Upper lobe of left lung (tissue), 6 donors: ENCODE measurements around the gene SENP5. TPM values are rescaled to one million over a fixed set of nuclear protein-coding genes. Genes with fewer than 3 reads are reported as not detected.
"Not testable (repeated sequence)": the region's sequence is repeated elsewhere in the genome, so short reads cannot be mapped to it uniquely, and the experiment has no call there.

Experiments
- ATAC-seq, 2 donors: fragments of 200-7000 bp; cut with Tn5 transposase; one replicate each; pipeline ENCODE4 v1.9.1; 2022; ENCODE audit warnings: mild to moderate bottlenecking in 2 of 2, moderate library complexity in 2 of 2; ENCODE audit not compliant: low FRiP score in 2 of 2
- DNase-seq, 2 donors: peaks; one replicate each; pipeline ENCODE4 v3.0.0-alpha.2; 2019 to 2020
- H3K27ac ChIP-seq, 4 donors: fragments of 200-600 bp; sonication (generic); one replicate each; pipeline ENCODE4 v1.5.1; 2016 to 2019
- H3K27me3 ChIP-seq, 4 donors: fragments of 200-600 bp; sonication (generic); one replicate each; pipeline ENCODE4 v1.5.1; 2017 to 2019
- H3K36me3 ChIP-seq, 4 donors: fragments of 200-600 bp; sonication (generic); one replicate each; pipeline ENCODE4 v1.5.1; 2016 to 2019
- H3K4me1 ChIP-seq, 4 donors: fragments of 200-600 bp; sonication (generic); one replicate each; pipeline ENCODE4 v1.5.1; 2018 to 2019
- H3K4me3 ChIP-seq, 4 donors: fragments of 200-600 bp; sonication (generic); one replicate each; pipeline ENCODE4 v1.5.1; 2017 to 2019; ENCODE audit warnings: mild to moderate bottlenecking in 2 of 4, moderate library complexity in 1 of 4
- H3K9me3 ChIP-seq, 4 donors: fragments of 200-600 bp; sonication (generic); one replicate each; pipeline ENCODE4 v1.5.1; 2018 to 2019
- EP300 ChIP-seq, 4 donors: sonication (generic); formaldehyde crosslinking; IDR thresholded peaks; one replicate each; pipeline ENCODE4 v1.5.1; 2017; ENCODE audit warnings: antibody characterized with exemption in 4 of 4, control low read depth in 2 of 4
- POLR2A ChIP-seq, 4 donors: fragments of 450-650 bp; IDR thresholded peaks; one replicate each; pipeline ENCODE4 v1.5.1; 2016 to 2017; ENCODE audit warnings: antibody characterized with exemption in 4 of 4, mild to moderate bottlenecking in 2 of 4
- POLR2AphosphoS5 ChIP-seq, 2 donors: sonication (generic); formaldehyde crosslinking; IDR thresholded peaks; one replicate each; pipeline ENCODE4 v1.5.1; 2017; ENCODE audit warnings: antibody characterized with exemption in 2 of 2
- WGBS, 2 donors: methylation state at CpG; one replicate each; pipeline ENCODE4 v1.1.5; 2017 to 2018; 5-methylcytosine and 5-hydroxymethylcytosine counted together
- total RNA-seq, 6 donors: library from RNA; depleted of rRNA in 4 of 6; stranded (reverse); fragments of >200 nt in 4 of 6; gene quantifications; one replicate each; pipeline versions ENCODE4 v1.1.0 to v1.2.1, GENCODE V29; 2016 to 2021
- TF ChIP-seq, protein P1 (sequence below), 6 experiments: fragments of 450-650 bp in 4 of 6; fragments of 200-600 bp in 2 of 6; sonication (generic) in 2 of 6; IDR thresholded peaks; one replicate each; pipeline ENCODE4 v1.5.1; 2016 to 2019; ENCODE audit warnings: antibody characterized with exemption in 6 of 6
- donor health status: DM: no; HTN: no; CAD: no; lungs with moderate emphysema.
- donor health status: DM: no; HTN: yes; CAD: no; lungs with severe emphysema.

Gene SENP5
- total RNA-seq, 6 donors from 2014 or later: 25.8 to 67.1 (median 41.5) TPM

DNA sequence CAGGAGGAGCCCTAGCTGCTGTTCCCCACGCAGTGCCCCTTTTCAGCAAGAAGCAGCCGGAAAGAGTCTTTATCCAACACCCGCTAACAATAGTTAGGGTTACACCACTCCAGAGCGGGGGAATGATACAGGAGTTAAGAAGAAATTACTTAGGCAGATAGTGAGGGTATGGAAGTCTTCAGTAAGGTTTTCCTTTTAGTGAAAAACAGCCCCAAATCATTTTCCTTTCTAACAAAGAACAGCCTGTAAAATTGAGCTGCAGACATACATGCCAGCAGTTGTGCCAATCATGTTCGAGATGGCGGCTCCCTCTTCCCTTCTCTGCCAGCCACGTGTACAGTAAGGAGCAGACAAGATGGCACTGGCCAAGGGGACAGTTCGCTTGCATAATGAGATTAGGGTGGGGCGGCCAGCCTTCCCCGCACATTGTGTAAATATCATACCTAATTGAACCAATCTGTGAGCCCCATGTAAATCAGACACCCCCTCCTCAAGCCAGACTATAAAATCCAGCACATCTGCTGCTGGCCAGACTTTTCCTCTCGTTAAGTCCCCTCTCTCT, 18.5 kb upstream of the SENP5 start:
- WGBS, 2 donors: 82 to 84% methylated on average over 11 of the region's 11 CpGs
- Histone ChIP-seq H3K27me3 (no peaks in the 10 kb centered on the region), H3K36me3 (no peaks in the 10 kb centered on the region), H3K9me3 (no peaks in the 10 kb centered on the region), H3K4me1 (no peaks in the 10 kb centered on the region), H3K4me3 (no peak overlapping the region), H3K27ac (no peak overlapping the region)
- ATAC-seq: no peak
- TF ChIP-seq EP300 (IDR thresholded peaks at IDR 0.05): no peak
- TF ChIP-seq, protein P1, sequence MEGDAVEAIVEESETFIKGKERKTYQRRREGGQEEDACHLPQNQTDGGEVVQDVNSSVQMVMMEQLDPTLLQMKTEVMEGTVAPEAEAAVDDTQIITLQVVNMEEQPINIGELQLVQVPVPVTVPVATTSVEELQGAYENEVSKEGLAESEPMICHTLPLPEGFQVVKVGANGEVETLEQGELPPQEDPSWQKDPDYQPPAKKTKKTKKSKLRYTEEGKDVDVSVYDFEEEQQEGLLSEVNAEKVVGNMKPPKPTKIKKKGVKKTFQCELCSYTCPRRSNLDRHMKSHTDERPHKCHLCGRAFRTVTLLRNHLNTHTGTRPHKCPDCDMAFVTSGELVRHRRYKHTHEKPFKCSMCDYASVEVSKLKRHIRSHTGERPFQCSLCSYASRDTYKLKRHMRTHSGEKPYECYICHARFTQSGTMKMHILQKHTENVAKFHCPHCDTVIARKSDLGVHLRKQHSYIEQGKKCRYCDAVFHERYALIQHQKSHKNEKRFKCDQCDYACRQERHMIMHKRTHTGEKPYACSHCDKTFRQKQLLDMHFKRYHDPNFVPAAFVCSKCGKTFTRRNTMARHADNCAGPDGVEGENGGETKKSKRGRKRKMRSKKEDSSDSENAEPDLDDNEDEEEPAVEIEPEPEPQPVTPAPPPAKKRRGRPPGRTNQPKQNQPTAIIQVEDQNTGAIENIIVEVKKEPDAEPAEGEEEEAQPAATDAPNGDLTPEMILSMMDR (IDR thresholded peaks at IDR 0.05): no peak
- TF ChIP-seq POLR2A (IDR thresholded peaks at IDR 0.05): no peak
- TF ChIP-seq POLR2AphosphoS5 (IDR thresholded peaks at IDR 0.05): no peak
- no peak for DNase-seq

- WGBS, 2 donors: 90 to 93% methylated on average over 8 of the region's 8 CpGs
Observed at GRCh38 chr3:196863000-196863399, 4.7 kb upstream of the SENP5 start.

DNA sequence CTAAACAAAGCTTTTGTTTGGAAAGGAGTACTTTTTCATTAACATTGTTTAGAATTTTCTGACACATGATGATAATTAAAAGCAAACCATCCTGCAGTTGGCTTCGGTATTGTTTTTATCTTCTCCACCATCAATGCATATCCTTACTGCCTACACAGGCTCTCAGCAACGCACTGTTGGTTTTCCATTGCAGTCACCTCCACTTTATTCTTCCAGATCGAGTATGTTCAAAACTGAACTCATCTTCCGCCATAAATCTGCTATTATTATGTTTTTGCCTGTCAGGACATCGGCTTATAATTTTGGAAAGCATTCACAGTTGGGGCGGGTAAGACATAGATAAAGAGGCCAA, 589 bp upstream of the SENP5 start:
- DNase-seq (no peak), ATAC-seq (no peak)
- H3K4me3 ChIP-seq: peak overlapping the region; percentile 23 to 100 (median 92)
- H3K36me3 ChIP-seq: peaks cover 0 to 8% (median 0%) of the 10 kb centered on the region in 4 donors
- H3K4me1 ChIP-seq: peaks cover 17 to 39% (median 19%) of the 10 kb centered on the region in 4 donors
- TF ChIP-seq EP300 (IDR thresholded peaks at IDR 0.05) (no peak), POLR2AphosphoS5 (IDR thresholded peaks at IDR 0.05) (no peak), POLR2A (IDR thresholded peaks at IDR 0.05) (no peak)
- TF ChIP-seq, protein P1 (IDR thresholded peaks at IDR 0.05): no peak
- H3K27me3 ChIP-seq: no peaks in the 10 kb centered on the region
- WGBS, 2 donors: 37 to 42% methylated on average over 6 of the region's 6 CpGs
- H3K9me3 ChIP-seq: no peaks in the 10 kb centered on the region
- H3K27ac ChIP-seq: peak overlapping the region; percentile 92 to 99 (median 94)

More at GRCh38 chr3:196863000-196863399, 4.7 kb upstream of the SENP5 start:
- H3K9me3 ChIP-seq, H3K27ac ChIP-seq, DNase-seq, H3K27me3 ChIP-seq, H3K4me3 ChIP-seq, ATAC-seq, H3K4me1 ChIP-seq, H3K36me3 ChIP-seq: not testable (repeated sequence)

DNA sequence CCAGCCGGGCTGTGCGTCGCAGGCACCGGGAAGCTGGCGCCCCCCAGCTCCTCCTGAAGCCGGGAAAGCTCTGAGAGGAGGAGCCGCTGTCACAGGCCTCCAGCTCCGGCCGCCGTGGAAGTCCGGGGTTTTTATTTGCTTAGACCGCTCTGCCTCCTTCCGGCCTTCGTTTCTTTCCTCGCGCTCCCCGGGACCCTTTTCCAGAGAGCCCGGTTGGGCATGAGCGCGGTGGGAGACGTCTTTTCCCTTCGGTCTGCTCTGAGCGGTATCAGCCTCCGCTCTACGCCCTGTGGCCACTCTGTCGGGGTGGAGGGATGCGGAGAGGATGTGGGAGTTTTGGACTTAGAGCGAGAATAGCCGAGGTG, 559 bp downstream of the SENP5 start:
- H3K4me1 ChIP-seq: peaks cover 18 to 47% (median 23%) of the 10 kb centered on the region in 4 donors
- H3K4me3 ChIP-seq: peak overlapping the region; percentile 84 to 100 (median 94)
- DNase-seq (peak in 1 of 2 donors; percentile 27), ATAC-seq (peak; percentile 57 to 58)
- 0 to 1% methylated on average over 27 to 28 of the region's 29 CpGs for WGBS, 2 donors
- TF ChIP-seq POLR2A (IDR thresholded peaks at IDR 0.05): no peak
- no peak for TF ChIP-seq POLR2AphosphoS5 (IDR thresholded peaks at IDR 0.05)
- TF ChIP-seq, protein P1 (IDR thresholded peaks at IDR 0.05): no peak
- TF ChIP-seq EP300 (IDR thresholded peaks at IDR 0.05): no peak
- no peaks in the 10 kb centered on the region for H3K9me3 ChIP-seq
- H3K27me3 ChIP-seq: no peaks in the 10 kb centered on the region
- peaks cover 0 to 8% (median 0%) of the 10 kb centered on the region in 4 donors for H3K36me3 ChIP-seq
- H3K27ac ChIP-seq: peak overlapping the region; percentile 92 to 99 (median 94)

- H3K4me3 ChIP-seq: no peak overlapping the region
- peaks cover 0 to 8% (median 0%) of the 10 kb centered on the region in 4 donors for H3K36me3 ChIP-seq
- no peak overlapping the region for H3K27ac ChIP-seq
- ATAC-seq: no peak
- WGBS, 2 donors: 71 to 76% methylated on average over 4 of the region's 4 CpGs
- no peak for TF ChIP-seq EP300 (IDR thresholded peaks at IDR 0.05)
- TF ChIP-seq POLR2AphosphoS5 (IDR thresholded peaks at IDR 0.05): no peak
- no peak for TF ChIP-seq POLR2A (IDR thresholded peaks at IDR 0.05)
- TF ChIP-seq, protein P1 (IDR thresholded peaks at IDR 0.05): no peak
- peaks cover 18 to 43% (median 20%) of the 10 kb centered on the region in 4 donors for H3K4me1 ChIP-seq
- DNase-seq: no peak
- H3K27me3 ChIP-seq: no peaks in the 10 kb centered on the region
- H3K9me3 ChIP-seq: no peaks in the 10 kb centered on the region
Observed at GRCh38 chr3:196872316-196872715, 4.6 kb downstream of the SENP5 start.

DNA sequence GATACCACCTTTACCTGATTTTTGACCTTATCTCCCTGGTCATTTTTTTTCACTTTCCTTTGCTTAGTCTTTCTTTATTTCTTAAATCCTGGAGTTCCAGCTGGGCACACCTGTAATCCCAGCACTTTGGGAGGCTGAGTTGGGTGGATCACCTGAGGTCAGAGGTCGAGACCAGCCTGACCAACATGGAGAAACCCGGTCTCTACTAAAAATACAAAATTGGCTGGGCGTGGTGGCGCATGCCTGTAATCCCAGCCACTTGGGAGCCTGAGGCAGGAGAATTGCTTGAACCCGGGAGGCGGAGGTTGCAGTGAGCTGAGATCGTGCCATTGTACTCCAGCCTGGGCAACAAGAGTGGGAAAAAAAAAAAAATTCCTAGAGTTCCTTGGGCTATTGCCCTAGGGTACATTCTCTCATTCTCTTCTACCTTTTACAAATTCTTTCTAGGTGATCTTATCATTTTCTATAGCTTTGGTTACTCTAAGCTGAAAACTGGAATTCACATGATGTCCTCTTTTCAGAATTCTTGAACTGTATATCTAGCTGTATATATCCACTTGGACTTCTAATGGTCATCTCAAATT, 6.9 kb downstream of the SENP5 start:
- H3K27ac ChIP-seq, H3K4me3 ChIP-seq, H3K36me3 ChIP-seq, H3K27me3 ChIP-seq, DNase-seq, H3K9me3 ChIP-seq, ATAC-seq: not testable (repeated sequence)
- H3K4me1 ChIP-seq: peaks cover 9 to 35% (median 17%) of the 10 kb centered on the region in 4 donors
- WGBS, 2 donors: 93 to 96% methylated on average over 7 of the region's 7 CpGs
